T-cell (primary cell): ENCODE measurements around the gene NDUFA12. TPM values are rescaled to one million over a fixed set of nuclear protein-coding genes. Genes with fewer than 3 reads are reported as not detected.

Source experiments
- total RNA-seq, 35 experiments: library from RNA in 6 of 35; stranded (reverse) in 6 of 35; fragments of 120-200 nt in 1 of 35; gene quantifications; one replicate each; pipeline versions ENCODE4 v1.2.1 to v1.2.4 and lab custom pipeline; 2013 to 2026

Gene NDUFA12
- total RNA-seq, 5 donors from 2014 or later (not counting 1 experiment from before 2014, with no cell fraction given) = 56.2 to 120 (median 67.6) TPM

Other genes with a start within 250 kb of the NDUFA12 start
- gene NR2C1, start 69.9 kb upstream of the NDUFA12 start, total RNA-seq = 10 to 100 TPM; 35.3 to 47.2 (median 39.6) TPM
- gene FGD6, start 213.8 kb upstream of the NDUFA12 start, total RNA-seq = 1 to 10 TPM in 2 of 5 donors, under 1 TPM in 3; 0.55 to 1.9 (median 0.70) TPM
- 10 to 100 TPM; 27.0 to 48.9 (median 36.8) TPM for gene VEZT, start 214.1 kb upstream of the NDUFA12 start, total RNA-seq